HepG2 (cell line): ENCODE data around the gene ZCCHC24. TPM values are rescaled to one million over a fixed set of nuclear protein-coding genes. Genes with fewer than 3 reads are reported as not detected.
A peak's percentile ranks its signal among the peaks of the same experiment; 100 is the strongest.

Experiments used
- ATAC-seq: fragments of 200-7000 bp; cut with Tn5 transposase; 3 replicates; pipeline ENCODE4 v1.9.1; 2020; ENCODE audit warnings: mild to moderate bottlenecking, moderate library complexity
- BruUV-seq: library from RNA; stranded (reverse); fragments of 400-500 nt; replicated peaks from 2 replicates; lab custom pipeline; 2021; lab: Mats Ljungman, UMichigan
- CTCF ChIA-PET: fragments of 300-600 bp; formaldehyde crosslinking; extraction: SDS; loops from one replicate; lab custom pipeline; 2021; ENCODE audit warnings: low total read pairs, inconsistent platforms, low intra/inter-chr PET ratio; lab: Yijun Ruan, JAX
- POLR2A ChIA-PET: fragments of 350-600 bp; sonication (Branson Sonifier 250); formaldehyde crosslinking; loops from one replicate; lab custom pipeline; 2020; ENCODE audit warnings: antibody characterized with exemption, inconsistent platforms; lab: Yijun Ruan, JAX
- DNase-seq: peaks from one replicate; pipeline ENCODE4 v3.0.0-alpha.2; 2015; ENCODE audit warnings: low spot score
- FAIRE-seq: peaks from 3 replicates; lab custom pipeline; 2011; peaks lifted over from hg19 to GRCh38; lab: Jason Lieb, UNC
- H2AFZ ChIP-seq: one replicate; pipeline ENCODE4 v1.6.1; 2011; ENCODE audit warnings: low read length, inconsistent platforms
- H3K27ac ChIP-seq: fragments of 300-600 bp; 3 replicates; pipeline ENCODE4 v1.8.0; 2011; ENCODE audit warnings: mixed run types, mild to moderate bottlenecking, mixed read lengths, low read length, inconsistent platforms; ENCODE audit not compliant: insufficient read depth; ENCODE audit errors: extremely low read length
- H3K27me3 ChIP-seq, 2 experiments: fragments of 200-600 bp in 1 of 2; 2 replicates in 1 of 2; 3 replicates in 1 of 2; pipeline versions ENCODE4 v1.6.0 to v1.8.0; 2011; ENCODE audit warnings: low read length in 2 of 2, mild to moderate bottlenecking in 2 of 2, moderate library complexity in 2 of 2, inconsistent platforms in 1 of 2; ENCODE audit not compliant: insufficient read depth in 2 of 2, control insufficient read depth in 1 of 2
- H3K36me3 ChIP-seq, 2 experiments: fragments of 200-600 bp in 1 of 2; replicated peaks in 1 of 2; 2 replicates in 1 of 2; 3 replicates in 1 of 2; pipeline versions ENCODE4 v1.5.1 to v1.8.0; 2011; ENCODE audit warnings: low read length in 2 of 2, inconsistent platforms in 1 of 2; ENCODE audit not compliant: insufficient read depth in 2 of 2, control insufficient read depth in 1 of 2
- H3K4me1 ChIP-seq: 2 replicates; pipeline ENCODE4 v1.5.1; 2012; ENCODE audit warnings: low read length, inconsistent platforms; ENCODE audit not compliant: insufficient read depth
- H3K4me2 ChIP-seq: 2 replicates; pipeline ENCODE4 v1.6.0; 2011; ENCODE audit warnings: low read depth, low read length, inconsistent platforms
- H3K4me3 ChIP-seq, 3 experiments: fragments of 200-600 bp in 1 of 3; sonication (generic), shearing (Covaris generic) in 1 of 3; replicated peaks in 1 of 3; 2 replicates each; pipeline ENCODE4 v1.5.1; 2011 to 2016; ENCODE audit warnings: low read length in 3 of 3, inconsistent platforms in 2 of 3, low read depth in 2 of 3, mild to moderate bottlenecking in 2 of 3, control low read depth in 1 of 3, mixed read lengths in 1 of 3; ENCODE audit not compliant: insufficient read depth in 1 of 3
- H3K79me2 ChIP-seq: one replicate; pipeline ENCODE4 v1.6.1; 2011; ENCODE audit warnings: low read length, inconsistent platforms; ENCODE audit not compliant: insufficient read depth
- H3K9ac ChIP-seq: 2 replicates; pipeline ENCODE4 v1.6.0; 2011; ENCODE audit warnings: mild to moderate bottlenecking, low read depth, low read length, inconsistent platforms; ENCODE audit not compliant: insufficient read depth
- H3K9me3 ChIP-seq: 2 replicates; pipeline ENCODE4 v1.5.1; 2012; ENCODE audit warnings: mild to moderate bottlenecking, low read length
- H4K20me1 ChIP-seq: 2 replicates; pipeline ENCODE4 v1.6.0; 2011; ENCODE audit warnings: inconsistent platforms, mild to moderate bottlenecking, low read length, moderate library complexity; ENCODE audit not compliant: insufficient read depth
- CEBPZ ChIP-seq: IDR thresholded peaks from 2 replicates; pipeline ENCODE4 v1.6.1; 2012; ENCODE audit warnings: low read length, improper control_type of control experiment
- MAFK ChIP-seq, 2 experiments: IDR thresholded peaks in 1 of 2; conservative IDR thresholded peaks in 1 of 2; 2 replicates each; pipeline ENCODE4 v1.6.1; 2011; ENCODE audit warnings: improper control_type of control experiment in 2 of 2, low read length in 2 of 2
- PHF21A ChIP-seq: sonication (generic); formaldehyde crosslinking; IDR thresholded peaks from 2 replicates; pipeline ENCODE4 v1.5.0; 2020; ENCODE audit warnings: mild to moderate bottlenecking, missing genetic modification reagents
- PTBP1 ChIP-seq: fragments of 200-400 bp; formaldehyde crosslinking; IDR thresholded peaks from 2 replicates; pipeline ENCODE4 v1.6.1; 2018; ENCODE audit warnings: low read length, low read depth; ENCODE audit not compliant: poor library complexity, severe bottlenecking
- RCOR2 ChIP-seq: IDR thresholded peaks from 2 replicates; pipeline ENCODE4 v1.6.1; 2016; ENCODE audit warnings: missing biosample characterization, missing genetic modification reagents
- SIX1 ChIP-seq: sonication (generic); formaldehyde crosslinking; IDR thresholded peaks from 2 replicates; pipeline ENCODE4 v1.4.0; 2020; ENCODE audit warnings: missing genetic modification reagents, borderline replicate concordance
- SKI ChIP-seq: fragments of 450-650 bp; IDR thresholded peaks from one replicate; pipeline ENCODE4 v1.6.1; 2018; ENCODE audit warnings: mild to moderate bottlenecking; ENCODE audit not compliant: partially characterized antibody
- ZKSCAN1 ChIP-seq: fragments of 150-350 bp; IDR thresholded peaks from 2 replicates; pipeline ENCODE4 v1.6.1; 2014; ENCODE audit warnings: low read length
- ZNF256 ChIP-seq: sonication (generic); formaldehyde crosslinking; conservative IDR thresholded peaks from 2 replicates; pipeline ENCODE4 v1.4.0; 2020; ENCODE audit warnings: missing genetic modification reagents
- WGBS: methylation state at CpG from one replicate; pipeline ENCODE4 v1.1.6; 2017; ENCODE audit warnings: low lambda C conversion rate; 5-methylcytosine and 5-hydroxymethylcytosine counted together
- in situ Hi-C: cut with HindIII; loops from 2 replicates; pipeline ENCODE4 v1.10.0; 2017; ENCODE audit warnings: low pct_unique_long_range_greater_than_20kb; ENCODE audit not compliant: extremely low pct_ligation_motif_present
- intact Hi-C: fragments of 100-400 bp; cut with micrococcal nuclease; formaldehyde crosslinking; loops from one replicate; pipeline ENCODE4 v1.10.0; 2022; ENCODE audit not compliant: unreplicated experiment
- polyA plus RNA-seq, 8 experiments: library from polyadenylated mRNA; depleted of rRNA in 3 of 8; stranded (reverse) in 7 of 8; unstranded in 1 of 8; fragments of >200 nt; fragmentation: Illumina TruSeq in 4 of 8; extraction: Trizol in 4 of 8; gene quantifications; 2 replicates each; pipeline versions ENCODE4 v1.2.1 to v1.2.3, GENCODE V29; 2011 to 2016; ENCODE audit warnings: low read depth in 4 of 8, missing spikeins in 1 of 8, mixed read lengths in 1 of 8; ENCODE audit not compliant: insufficient read depth in 1 of 8
- total RNA-seq, 5 experiments: library from RNA; depleted of rRNA; stranded (reverse); fragments of >200 nt; fragmentation: Illumina TruSeq; extraction: Trizol; gene quantifications; 2 replicates each; pipeline ENCODE4 v1.2.3, GENCODE V29; 2016; ENCODE audit warnings: low read depth in 1 of 5
- TF ChIP-seq, protein P1 (sequence below): sonication (generic); formaldehyde crosslinking; IDR thresholded peaks from 2 replicates; pipeline ENCODE4 v1.4.0; 2020; ENCODE audit warnings: mild to moderate bottlenecking, low read depth, missing genetic modification reagents
- TF ChIP-seq, protein P2 (sequence below): sonication (generic); formaldehyde crosslinking; IDR thresholded peaks from 2 replicates; pipeline ENCODE4 v1.4.0; 2020; ENCODE audit warnings: mild to moderate bottlenecking, missing genetic modification reagents

Gene ZCCHC24
- total and polyA plus RNA-seq, 2 of the 13 experiments (the other 11 are each of a cell fraction or from before 2014, with no cell fraction given) = 3.1 to 7.9 TPM

DNA sequence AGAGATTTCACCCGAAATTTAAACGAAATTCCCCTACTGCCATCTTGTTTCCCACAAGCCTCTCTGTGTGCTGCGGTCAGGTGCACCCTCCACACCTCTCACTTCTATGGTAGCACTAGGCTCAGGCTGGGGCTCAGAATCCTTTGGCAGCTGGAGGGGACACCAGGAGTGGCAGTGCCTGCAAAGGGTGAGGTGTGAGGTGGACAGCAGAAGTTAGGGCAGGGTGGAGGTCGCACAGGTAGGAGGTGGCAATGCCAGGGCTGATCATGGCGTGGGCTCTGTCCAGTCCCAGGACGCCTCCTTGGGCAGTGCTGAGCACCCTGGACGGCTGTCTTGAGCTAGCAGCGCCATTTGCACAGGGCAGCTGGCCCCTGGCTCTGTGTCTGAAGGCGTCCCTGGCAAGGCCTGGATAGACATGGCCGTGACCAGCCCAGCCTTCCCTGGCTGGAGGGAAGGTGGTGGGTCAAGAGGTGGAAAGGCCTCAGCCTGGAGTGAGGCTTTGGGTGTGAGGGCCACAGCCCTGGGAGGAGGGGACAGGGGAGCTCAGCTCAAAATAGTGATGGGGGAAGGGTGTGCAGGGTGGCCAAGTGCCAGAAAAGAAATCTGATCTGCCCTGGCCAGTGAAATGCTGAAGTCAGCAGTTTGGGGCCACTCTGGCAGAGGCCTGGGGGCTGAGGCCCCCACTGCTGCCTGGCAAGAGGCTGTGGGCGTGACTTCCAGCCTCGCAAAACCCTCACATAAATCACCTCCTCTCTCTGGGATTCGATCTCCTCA lies 40.0 kb downstream of the ZCCHC24 start:
- H3K9ac ChIP-seq = no peak overlapping the region
- intact Hi-C loops (no loop called here), in situ Hi-C loops (no loop called here)
- DNase-seq (no peak), ATAC-seq (no peak), FAIRE-seq (no peak)
- no peaks in the 10 kb centered on the region for H4K20me1 ChIP-seq
- no peak overlapping the region for H3K27ac ChIP-seq
- H3K4me3 ChIP-seq = no peak overlapping the region
- POLR2A ChIA-PET = interaction anchor here (1.3 kb wide), 2 partner anchors 25 to 26 kb away, joined by 3 to 4 read pairs; no protein-coding TSS in a partner anchor
- H3K4me2 ChIP-seq = no peak overlapping the region
- CTCF ChIA-PET = no interaction called here
- no peaks in the 10 kb centered on the region for H3K79me2 ChIP-seq
- BruUV-seq = no TSS peak
- H3K4me1 ChIP-seq = peaks cover 85% of the 10 kb centered on the region
- no peak overlapping the region for H2AFZ ChIP-seq
- WGBS = 64% methylated on average over 11 of the region's 13 CpGs
- H3K9me3 ChIP-seq = no peaks in the 10 kb centered on the region
- no peaks in the 10 kb centered on the region for H3K27me3 ChIP-seq
- no peaks in the 10 kb centered on the region for H3K36me3 ChIP-seq
- TF ChIP-seq ZNF256 (CRISPR knock-in tag) (no peak), RCOR2 (CRISPR knock-in tag) (no peak), PTBP1 (no peak), PHF21A (CRISPR knock-in tag) (no peak), SIX1 (CRISPR knock-in tag) (peak; percentile 52; the same call in 1 of the 2 replicates), CEBPZ (no peak), SKI (no peak), ZKSCAN1 (no peak), MAFK (conservative IDR thresholded peaks at IDR 0.05 in 1 of 2, IDR thresholded peaks at IDR 0.05 in 1 of 2; ENCODE audit: low read length in 2 of 2) (peak; percentile 90 to 97)
- TF ChIP-seq, protein P1, sequence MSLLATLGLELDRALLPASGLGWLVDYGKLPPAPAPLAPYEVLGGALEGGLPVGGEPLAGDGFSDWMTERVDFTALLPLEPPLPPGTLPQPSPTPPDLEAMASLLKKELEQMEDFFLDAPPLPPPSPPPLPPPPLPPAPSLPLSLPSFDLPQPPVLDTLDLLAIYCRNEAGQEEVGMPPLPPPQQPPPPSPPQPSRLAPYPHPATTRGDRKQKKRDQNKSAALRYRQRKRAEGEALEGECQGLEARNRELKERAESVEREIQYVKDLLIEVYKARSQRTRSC (CRISPR knock-in tag) = no peak
- TF ChIP-seq, protein P2, sequence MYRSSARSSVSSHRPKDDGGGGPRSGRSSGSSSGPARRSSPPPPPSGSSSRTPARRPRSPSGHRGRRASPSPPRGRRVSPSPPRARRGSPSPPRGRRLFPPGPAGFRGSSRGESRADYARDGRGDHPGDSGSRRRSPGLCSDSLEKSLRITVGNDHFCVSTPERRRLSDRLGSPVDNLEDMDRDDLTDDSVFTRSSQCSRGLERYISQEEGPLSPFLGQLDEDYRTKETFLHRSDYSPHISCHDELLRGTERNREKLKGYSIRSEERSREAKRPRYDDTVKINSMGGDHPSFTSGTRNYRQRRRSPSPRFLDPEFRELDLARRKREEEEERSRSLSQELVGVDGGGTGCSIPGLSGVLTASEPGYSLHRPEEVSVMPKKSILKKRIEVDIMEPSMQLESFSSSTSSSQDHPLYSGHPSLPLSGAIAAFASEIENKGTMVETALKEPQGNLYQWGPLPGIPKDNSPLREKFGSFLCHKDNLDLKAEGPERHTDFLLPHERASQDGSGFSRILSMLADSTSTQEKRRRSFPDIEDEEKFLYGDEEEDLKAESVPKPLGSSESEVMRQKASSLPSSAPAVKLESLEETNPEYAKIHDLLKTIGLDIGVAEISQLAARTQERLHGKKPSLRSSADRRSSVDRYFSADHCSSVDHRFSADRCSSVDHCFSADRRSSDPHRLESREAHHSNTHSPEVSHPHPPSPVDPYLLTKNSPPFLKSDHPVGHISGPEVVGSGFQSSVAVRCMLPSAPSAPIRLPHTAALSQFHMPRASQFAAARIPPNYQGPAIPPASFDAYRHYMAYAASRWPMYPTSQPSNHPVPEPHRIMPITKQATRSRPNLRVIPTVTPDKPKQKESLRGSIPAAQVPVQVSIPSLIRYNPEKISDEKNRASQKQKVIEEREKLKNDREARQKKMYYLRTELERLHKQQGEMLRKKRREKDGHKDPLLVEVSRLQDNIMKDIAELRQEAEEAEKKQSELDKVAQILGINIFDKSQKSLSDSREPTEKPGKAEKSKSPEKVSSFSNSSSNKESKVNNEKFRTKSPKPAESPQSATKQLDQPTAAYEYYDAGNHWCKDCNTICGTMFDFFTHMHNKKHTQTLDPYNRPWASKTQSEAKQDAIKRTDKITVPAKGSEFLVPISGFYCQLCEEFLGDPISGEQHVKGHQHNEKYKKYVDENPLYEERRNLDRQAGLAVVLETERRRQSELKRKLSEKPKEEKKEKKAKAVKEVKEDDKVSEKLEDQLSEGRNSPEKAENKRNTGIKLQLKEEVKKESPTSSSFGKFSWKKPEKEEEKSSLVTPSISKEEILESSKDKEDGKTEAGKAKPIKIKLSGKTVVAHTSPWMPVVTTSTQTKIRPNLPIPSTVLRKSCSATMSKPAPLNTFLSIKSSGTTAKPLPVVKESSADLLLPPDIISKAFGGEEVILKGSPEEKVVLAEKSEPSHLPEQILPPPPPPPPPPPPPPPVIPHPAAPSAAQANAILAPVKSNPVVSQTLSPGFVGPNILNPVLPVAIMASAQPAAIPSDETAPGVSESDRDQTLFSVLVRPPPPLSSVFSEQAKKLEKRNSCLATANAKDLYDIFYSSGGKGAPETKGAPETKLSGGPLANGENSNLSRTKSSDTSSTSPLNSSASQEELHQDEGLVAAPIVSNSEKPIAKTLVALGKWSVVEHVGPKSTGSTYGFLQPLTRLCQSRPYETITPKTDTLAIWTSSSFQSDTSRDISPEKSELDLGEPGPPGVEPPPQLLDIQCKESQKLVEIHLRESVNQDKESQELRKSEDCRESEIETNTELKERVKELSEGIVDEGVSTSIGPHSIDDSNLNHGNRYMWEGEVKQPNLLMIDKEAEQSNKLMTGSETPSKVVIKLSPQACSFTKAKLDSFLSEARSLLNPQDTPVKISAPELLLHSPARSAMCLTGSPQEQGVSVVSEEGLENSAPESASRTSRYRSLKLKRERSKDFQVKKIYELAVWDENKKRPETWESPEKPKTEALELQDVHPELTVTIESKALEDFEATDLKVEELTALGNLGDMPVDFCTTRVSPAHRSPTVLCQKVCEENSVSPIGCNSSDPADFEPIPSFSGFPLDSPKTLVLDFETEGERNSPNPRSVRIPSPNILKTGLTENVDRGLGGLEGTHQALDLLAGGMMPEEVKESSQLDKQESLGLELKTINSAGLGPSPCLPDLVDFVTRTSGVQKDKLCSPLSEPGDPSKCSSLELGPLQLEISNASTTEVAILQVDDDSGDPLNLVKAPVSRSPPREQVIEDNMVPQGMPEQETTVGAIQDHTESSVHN (CRISPR knock-in tag) = no peak
